Gastroesophageal sphincter (tissue), 4 donors: ENCODE data around the gene CDH15. TPM values are rescaled to one million over a fixed set of nuclear protein-coding genes. Genes with fewer than 3 reads are reported as not detected.

ENCODE experiments used
- ATAC-seq: fragments of 150-250 bp; one replicate; pipeline ENCODE4 v1.9.1; 2016; ENCODE audit warnings: mild to moderate bottlenecking, moderate library complexity
- H3K27ac ChIP-seq, 4 donors: fragments of 200-600 bp; sonication (generic) in 3 of 4; 1 replicate in 3 of 4; 2 replicates in 1 of 4; pipeline ENCODE4 v1.5.1; 2016 to 2019
- H3K27me3 ChIP-seq: fragments of 200-600 bp; sonication (generic); one replicate; pipeline ENCODE4 v1.5.1; 2019
- H3K36me3 ChIP-seq, 2 donors: fragments of 200-600 bp; sonication (generic); one replicate each; pipeline ENCODE4 v1.5.1; 2019; ENCODE audit warnings: control low read depth in 1 of 2
- H3K4me1 ChIP-seq, 3 donors: fragments of 200-600 bp; sonication (generic); 1 replicate in 2 of 3; 2 replicates in 1 of 3; pipeline ENCODE4 v1.5.1; 2016 to 2019; ENCODE audit warnings: control low read depth in 2 of 3
- H3K4me3 ChIP-seq, 2 donors: fragments of 200-600 bp; sonication (generic); one replicate each; pipeline ENCODE4 v1.5.1; 2019; ENCODE audit warnings: mild to moderate bottlenecking in 1 of 2, moderate library complexity in 1 of 2
- H3K9me3 ChIP-seq, 3 donors: fragments of 200-600 bp; sonication (generic); one replicate each; pipeline ENCODE4 v1.5.1; 2017 to 2019; ENCODE audit warnings: control low read depth in 2 of 3
- CTCF ChIP-seq, 4 experiments: fragments of 200-600 bp in 2 of 4; fragments of 450-650 bp in 2 of 4; sonication (generic) in 1 of 4; IDR thresholded peaks; one replicate each; pipeline ENCODE4 v1.5.1; 2017 to 2019; ENCODE audit warnings: antibody characterized with exemption in 4 of 4, mild to moderate bottlenecking in 2 of 4, moderate library complexity in 2 of 4
- EP300 ChIP-seq: sonication (generic); formaldehyde crosslinking; IDR thresholded peaks from one replicate; pipeline ENCODE4 v1.6.1; 2017; ENCODE audit warnings: antibody characterized with exemption, mild to moderate bottlenecking
- POLR2A ChIP-seq, 2 donors: fragments of 450-650 bp; IDR thresholded peaks; one replicate each; pipeline ENCODE4 v1.6.1; 2017; ENCODE audit warnings: antibody characterized with exemption in 2 of 2, mild to moderate bottlenecking in 2 of 2, moderate library complexity in 1 of 2
- POLR2AphosphoS5 ChIP-seq: sonication (generic); formaldehyde crosslinking; IDR thresholded peaks from one replicate; pipeline ENCODE4 v1.6.1; 2017; ENCODE audit warnings: antibody characterized with exemption
- WGBS, 2 donors: methylation state at CpG; one replicate each; pipeline ENCODE4 v1.1.5; 2018; ENCODE audit warnings: low coverage in 1 of 2; 5-methylcytosine and 5-hydroxymethylcytosine counted together
- total RNA-seq, 4 donors: library from RNA; depleted of rRNA; stranded (reverse); fragments of >200 nt; gene quantifications; one replicate each; pipeline ENCODE4 v1.1.0, GENCODE V29; 2016

The CDH15 gene
- total RNA-seq, 4 donors from 2014 or later = 0.15 to 1.1 (median 0.27) TPM; not detected in 1

DNA sequence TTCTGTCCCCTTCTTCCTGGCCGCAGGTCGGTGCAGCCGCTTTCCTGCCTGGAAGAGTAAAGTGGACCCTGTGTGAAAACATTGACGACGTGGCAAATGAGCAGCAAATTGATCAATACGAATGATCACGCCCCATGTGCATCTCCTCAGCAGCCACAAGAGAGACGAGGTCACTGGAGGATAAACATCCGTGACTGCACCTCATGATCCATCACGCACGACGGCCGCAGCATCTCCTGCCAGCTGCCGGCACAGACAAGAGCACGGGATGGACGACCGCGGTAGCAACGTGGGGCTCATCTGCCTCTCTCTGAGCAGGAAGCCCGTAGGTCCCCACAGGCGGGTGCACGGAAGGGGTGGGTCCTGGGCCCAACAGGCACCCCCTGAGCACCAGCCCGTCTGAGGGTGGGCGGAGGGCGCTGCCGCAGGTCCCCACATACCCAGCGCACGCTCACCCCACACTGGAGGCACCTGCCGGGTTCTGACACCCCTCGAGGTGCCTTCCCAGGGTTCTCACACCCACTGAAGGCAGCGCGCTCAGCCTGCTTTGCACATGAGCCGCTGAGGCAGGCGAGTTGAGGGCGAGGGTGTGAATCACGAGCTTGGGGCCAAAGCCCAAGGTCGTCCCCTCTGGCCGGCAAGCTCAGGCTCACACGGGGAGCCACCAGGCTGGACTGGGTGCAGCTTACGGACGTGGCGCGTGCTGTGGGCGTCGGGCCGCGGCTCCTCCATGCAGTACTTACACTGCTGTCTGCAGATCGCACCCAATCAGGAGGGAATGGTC is 12.3 kb upstream of the CDH15 start:
- no peak overlapping the region for H3K4me3 ChIP-seq
- WGBS, 2 donors = 33% methylated on average over 3 of the region's 48 CpGs; no CpG with 5 or more reads in 1 of the 2 donors
- ATAC-seq = no peak
- H3K9me3 ChIP-seq = no peaks in the 10 kb centered on the region
- no peak for TF ChIP-seq CTCF (IDR thresholded peaks at IDR 0.05)
- TF ChIP-seq EP300 = no peak
- no peak for TF ChIP-seq POLR2A (IDR thresholded peaks at IDR 0.05)
- TF ChIP-seq POLR2AphosphoS5 = no peak
- H3K4me1 ChIP-seq = peaks cover 0 to 29% (median 9%) of the 10 kb centered on the region in 3 donors
- no peaks in the 10 kb centered on the region for H3K36me3 ChIP-seq
- peaks cover 50% of the 10 kb centered on the region for H3K27me3 ChIP-seq
- H3K27ac ChIP-seq = no peak overlapping the region

DNA sequence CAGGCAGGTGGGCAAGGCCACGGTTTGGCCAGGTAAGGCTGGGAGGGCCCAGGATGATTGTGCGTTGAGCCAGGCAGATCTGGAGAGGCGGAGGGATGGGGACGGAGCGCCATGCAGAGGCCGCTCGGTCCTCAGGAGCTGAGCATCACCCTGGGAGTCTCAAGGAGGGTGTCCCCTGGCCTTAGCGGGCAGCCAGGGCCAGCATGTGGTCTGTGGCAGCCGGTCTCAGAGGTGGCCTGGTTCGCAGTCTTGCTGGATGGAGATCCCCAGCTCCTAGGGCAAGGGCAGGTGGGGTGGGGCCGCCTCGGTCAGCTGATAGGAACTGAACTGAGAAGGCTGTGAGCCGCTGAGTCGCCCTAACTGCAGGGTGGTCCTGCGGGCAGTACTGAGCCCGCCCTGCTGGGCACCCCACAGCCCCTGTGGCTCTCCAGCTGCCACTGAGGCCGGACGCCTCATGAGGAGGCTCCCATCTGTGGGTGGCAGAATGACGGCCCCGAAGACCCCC is 11.6 kb upstream of the CDH15 start:
- WGBS, 2 donors = no CpG with 5 or more reads among the region's 20 CpGs
- H3K27me3 ChIP-seq = peaks cover 56% of the 10 kb centered on the region
- no peak overlapping the region for H3K27ac ChIP-seq
- no peaks in the 10 kb centered on the region for H3K36me3 ChIP-seq
- no peak overlapping the region for H3K4me3 ChIP-seq
- ATAC-seq = no peak
- H3K4me1 ChIP-seq = peaks cover 0 to 23% (median 6%) of the 10 kb centered on the region in 3 donors
- no peaks in the 10 kb centered on the region for H3K9me3 ChIP-seq
- no peak for TF ChIP-seq EP300
- no peak for TF ChIP-seq POLR2AphosphoS5
- TF ChIP-seq POLR2A (IDR thresholded peaks at IDR 0.05) = no peak
- no peak for TF ChIP-seq CTCF (IDR thresholded peaks at IDR 0.05)

GRCh38 chr16:89160977-89161701 is 10.4 kb upstream of the CDH15 start:
- no peaks in the 10 kb centered on the region for H3K36me3 ChIP-seq
- H3K27ac ChIP-seq = no peak overlapping the region
- no CpG with 5 or more reads among the region's 29 CpGs for WGBS, 2 donors
- H3K9me3 ChIP-seq = no peaks in the 10 kb centered on the region
- peaks cover 0 to 10% (median 0%) of the 10 kb centered on the region in 3 donors for H3K4me1 ChIP-seq
- no peak for TF ChIP-seq EP300
- no peak for TF ChIP-seq POLR2AphosphoS5
- no peak for TF ChIP-seq CTCF (IDR thresholded peaks at IDR 0.05)
- TF ChIP-seq POLR2A (IDR thresholded peaks at IDR 0.05) = no peak
- no peak overlapping the region for H3K4me3 ChIP-seq
- H3K27me3 ChIP-seq = peaks cover 65% of the 10 kb centered on the region
- no peak for ATAC-seq

DNA sequence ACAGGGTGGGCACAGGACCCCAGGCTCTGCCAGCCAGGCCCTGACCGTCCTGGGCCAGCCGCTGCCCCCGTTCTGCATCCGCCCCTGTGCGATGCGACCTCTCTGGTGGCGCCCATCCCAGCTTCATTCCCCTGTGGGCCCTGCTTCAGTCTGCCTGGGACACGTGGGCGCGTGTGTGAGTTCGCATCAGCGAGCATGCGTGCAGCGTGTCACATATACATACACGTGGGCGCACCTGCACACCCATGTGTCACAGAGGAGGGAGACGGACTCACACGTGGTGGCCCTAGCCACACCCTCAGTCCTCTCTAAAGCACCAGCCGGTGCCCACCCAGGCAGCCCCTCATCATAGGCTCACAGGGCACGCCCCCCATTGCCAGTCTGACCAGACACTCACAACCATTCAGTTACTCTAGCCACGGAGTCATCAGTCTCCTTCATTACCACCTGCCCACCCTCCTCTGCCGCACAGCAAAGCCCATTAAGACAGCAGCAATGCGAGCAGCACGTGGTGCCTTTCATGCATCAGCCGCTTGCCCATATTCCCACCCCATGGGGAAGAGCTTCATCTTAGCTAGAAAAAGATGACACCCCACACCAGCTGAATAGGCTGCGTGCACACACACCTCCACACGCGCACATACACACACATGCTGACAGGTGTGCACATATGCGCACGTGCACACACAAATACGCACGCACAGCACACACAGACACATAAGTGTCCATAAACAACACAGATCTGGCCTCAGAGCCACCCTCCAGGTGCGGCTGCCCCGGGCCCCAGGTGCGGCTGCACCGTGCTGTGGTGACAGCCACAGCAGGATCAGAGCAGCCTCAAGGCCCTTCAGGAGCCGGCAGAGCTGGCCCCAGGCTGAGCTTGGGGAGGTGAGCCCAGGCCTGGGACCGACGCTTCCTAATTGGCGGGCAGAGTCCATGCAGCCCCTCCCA is 9.5 kb upstream of the CDH15 start:
- no peak overlapping the region for H3K27ac ChIP-seq
- H3K27me3 ChIP-seq = peaks cover 74% of the 10 kb centered on the region
- H3K4me1 ChIP-seq = peaks cover 0 to 6% (median 0%) of the 10 kb centered on the region in 3 donors
- no peaks in the 10 kb centered on the region for H3K36me3 ChIP-seq
- WGBS, 2 donors = 80 to 83% methylated on average over 1 to 8 of the region's 40 CpGs
- H3K4me3 ChIP-seq = no peak overlapping the region
- no peak for ATAC-seq
- TF ChIP-seq POLR2A (IDR thresholded peaks at IDR 0.05) (no peak), EP300 (no peak), POLR2AphosphoS5 (no peak), CTCF (IDR thresholded peaks at IDR 0.05) (no peak)
- no peaks in the 10 kb centered on the region for H3K9me3 ChIP-seq
